H9 (cell line): Measurements from ENCODE around the gene AGBL4. TPM values are rescaled to one million over a fixed set of nuclear protein-coding genes. Genes with fewer than 3 reads are reported as not detected.

Experiments used
- DNase-seq: peaks from one replicate; pipeline ENCODE4 v3.0.0-alpha.2; 2017
- H2AFZ ChIP-seq: one replicate; pipeline ENCODE4 v1.6.1; 2013; ENCODE audit warnings: mild to moderate bottlenecking, low read length, control low read depth, moderate library complexity
- H2AK5ac ChIP-seq: 2 replicates; pipeline ENCODE4 v1.6.1; 2013; ENCODE audit warnings: low read length, control low read depth, mixed read lengths; ENCODE audit not compliant: insufficient read length
- H2BK120ac ChIP-seq: one replicate; pipeline ENCODE4 v1.6.1; 2013; ENCODE audit warnings: low read depth, mild to moderate bottlenecking, low read length, control low read depth, inconsistent platforms; ENCODE audit not compliant: poor library complexity, severe bottlenecking
- H2BK12ac ChIP-seq: 2 replicates; pipeline ENCODE4 v1.6.1; 2013; ENCODE audit warnings: low read length, control low read depth, mixed read lengths, low read depth; ENCODE audit not compliant: insufficient read length
- H2BK15ac ChIP-seq: 2 replicates; pipeline ENCODE4 v1.6.1; 2013; ENCODE audit warnings: low read depth, low read length, control low read depth
- H2BK20ac ChIP-seq: one replicate; pipeline ENCODE4 v1.6.1; 2013; ENCODE audit warnings: low read depth, mild to moderate bottlenecking, low read length, control low read depth, inconsistent platforms; ENCODE audit not compliant: poor library complexity, severe bottlenecking
- H2BK5ac ChIP-seq: 2 replicates; pipeline ENCODE4 v1.6.1; 2013; ENCODE audit warnings: low read length, control low read depth, mixed read lengths; ENCODE audit not compliant: insufficient read length
- H3K14ac ChIP-seq: 2 replicates; pipeline ENCODE4 v1.6.1; 2013; ENCODE audit warnings: low read length, control low read depth; ENCODE audit not compliant: insufficient read depth
- H3K18ac ChIP-seq: 2 replicates; pipeline ENCODE4 v1.6.1; 2013; ENCODE audit warnings: low read depth, mild to moderate bottlenecking, mixed read lengths, low read length, control low read depth; ENCODE audit not compliant: insufficient read length
- H3K23ac ChIP-seq: 2 replicates; pipeline ENCODE4 v1.6.1; 2013; ENCODE audit warnings: low read length, control low read depth, mixed read lengths, low read depth; ENCODE audit not compliant: insufficient read length
- H3K23me2 ChIP-seq: 2 replicates; pipeline ENCODE4 v1.6.1; 2013; ENCODE audit warnings: low read depth, mild to moderate bottlenecking, mixed read lengths, low read length, control low read depth; ENCODE audit not compliant: insufficient read length, poor library complexity, severe bottlenecking
- H3K27ac ChIP-seq: 2 replicates; pipeline ENCODE4 v1.5.1; 2013; ENCODE audit warnings: low read length, control low read depth, mixed read lengths, low read depth; ENCODE audit not compliant: insufficient read length
- H3K27me3 ChIP-seq: 2 replicates; pipeline ENCODE4 v1.6.1; 2013; ENCODE audit warnings: low read length, control low read depth, inconsistent platforms; ENCODE audit not compliant: insufficient read depth
- H3K4ac ChIP-seq: 2 replicates; pipeline ENCODE4 v1.6.1; 2013; ENCODE audit warnings: low read depth, mild to moderate bottlenecking, control low read depth, inconsistent platforms, low read length, moderate library complexity
- H3K4me1 ChIP-seq: 2 replicates; pipeline ENCODE4 v1.6.1; 2013; ENCODE audit warnings: low read length, control low read depth, inconsistent platforms; ENCODE audit not compliant: insufficient read depth
- H3K4me2 ChIP-seq: 2 replicates; pipeline ENCODE4 v1.6.1; 2013; ENCODE audit warnings: low read length, control low read depth, mixed read lengths; ENCODE audit not compliant: insufficient read length, insufficient read depth
- H3K56ac ChIP-seq: 2 replicates; pipeline ENCODE4 v1.6.1; 2013; ENCODE audit warnings: low read depth, mild to moderate bottlenecking, mixed read lengths, low read length, control low read depth; ENCODE audit not compliant: insufficient read length
- H3K79me1 ChIP-seq: 2 replicates; pipeline ENCODE4 v1.6.1; 2013; ENCODE audit warnings: low read depth, mild to moderate bottlenecking, moderate library complexity, low read length, control low read depth, inconsistent platforms; ENCODE audit not compliant: insufficient read depth, poor library complexity, severe bottlenecking
- H3K79me2 ChIP-seq: 2 replicates; pipeline ENCODE4 v1.6.1; 2013; ENCODE audit warnings: low read length, control low read depth, inconsistent platforms; ENCODE audit not compliant: insufficient read depth
- H3K9ac ChIP-seq: 2 replicates; pipeline ENCODE4 v1.6.1; 2013; ENCODE audit warnings: low read length, control low read depth, mixed read lengths; ENCODE audit not compliant: insufficient read length; ENCODE audit errors: extremely low read depth
- H3K9me3 ChIP-seq: one replicate; pipeline ENCODE4 v1.6.1; 2013; ENCODE audit warnings: low read depth, low read length, inconsistent platforms; ENCODE audit not compliant: control insufficient read depth
- H3T11ph ChIP-seq: one replicate; pipeline ENCODE4 v1.6.1; 2013; ENCODE audit warnings: mild to moderate bottlenecking, low read length, control low read depth, inconsistent platforms
- H4K20me1 ChIP-seq: one replicate; pipeline ENCODE4 v1.6.1; 2013; ENCODE audit not compliant: control insufficient read depth, insufficient read length, insufficient read depth
- H4K5ac ChIP-seq: 2 replicates; pipeline ENCODE4 v1.6.1; 2013; ENCODE audit warnings: low read depth, mild to moderate bottlenecking, mixed read lengths, low read length, control low read depth; ENCODE audit not compliant: insufficient read length
- H4K8ac ChIP-seq: replicated peaks from 2 replicates; pipeline ENCODE4 v1.6.1; 2013; ENCODE audit warnings: low read length, control low read depth, mixed read lengths, low read depth; ENCODE audit not compliant: insufficient read length
- H4K91ac ChIP-seq: 2 replicates; pipeline ENCODE4 v1.6.1; 2013; ENCODE audit warnings: low read depth, mild to moderate bottlenecking, moderate library complexity, mixed read lengths, low read length, control low read depth; ENCODE audit not compliant: insufficient read length
- H3K27ac Mint-ChIP-seq, 3 experiments: 2 replicates in 2 of 3; 3 replicates in 1 of 3; pipeline ENCODE4 v1.8.0; 2020 to 2021; ENCODE audit warnings: mixed read lengths in 3 of 3, mild to moderate bottlenecking in 1 of 3, moderate library complexity in 1 of 3
- H3K27me3 Mint-ChIP-seq: 2 replicates; pipeline ENCODE4 v1.8.0; 2021; ENCODE audit warnings: low read depth, mild to moderate bottlenecking, moderate library complexity, mixed read lengths
- H3K36me3 Mint-ChIP-seq, 3 experiments: 2 replicates in 2 of 3; 3 replicates in 1 of 3; pipeline ENCODE4 v1.8.0; 2020 to 2021; ENCODE audit warnings: low read depth in 3 of 3, mixed read lengths in 3 of 3; ENCODE audit not compliant: insufficient read depth in 1 of 3
- H3K4me1 Mint-ChIP-seq, 2 experiments: 2 replicates each; pipeline ENCODE4 v1.8.0; 2020; ENCODE audit warnings: mixed read lengths in 2 of 2
- H3K4me3 Mint-ChIP-seq, 2 experiments: 2 replicates in 1 of 2; 3 replicates in 1 of 2; pipeline ENCODE4 v1.8.0; 2020 to 2021; ENCODE audit warnings: mild to moderate bottlenecking in 2 of 2, mixed read lengths in 2 of 2, moderate library complexity in 1 of 2
- H3K9me3 Mint-ChIP-seq, 2 experiments: 2 replicates in 1 of 2; 3 replicates in 1 of 2; pipeline ENCODE4 v1.8.0; 2020; ENCODE audit warnings: mild to moderate bottlenecking in 2 of 2, mixed read lengths in 2 of 2, moderate library complexity in 1 of 2
- WGBS: extraction: QIAGEN DNeasy Blood & Tissue Kit; methylation state at CpG from one replicate; pipeline ENCODE4 v1.1.7; 2013; ENCODE audit warnings: missing lambda C conversion rate, low lambda C conversion rate, mixed read lengths; ENCODE audit not compliant: insufficient read length; ENCODE audit errors: extremely low coverage; 5-methylcytosine and 5-hydroxymethylcytosine counted together
- total RNA-seq: library from RNA; stranded (reverse); gene quantifications from 2 replicates; pipeline ENCODE4 v1.2.1, GENCODE V29; 2021
- TF ChIP-seq, protein P1 (sequence below): fragments of 200-600 bp; sonication (generic); conservative IDR thresholded peaks from 3 replicates; pipeline ENCODE4 v1.8.0; 2021; ENCODE audit warnings: antibody characterized with exemption, mild to moderate bottlenecking

The AGBL4 gene
- total RNA-seq, 1 experiment from 2014 or later: not detected

- Histone ChIP-seq H3K4me1 (peaks cover 6% of the 10 kb centered on the region; the same call in 1 of the 2 replicates), H3K9me3 (no peaks in the 10 kb centered on the region), H3K79me1 (no peaks in the 10 kb centered on the region), H3K4me2 (no peak overlapping the region), H3K23me2 (no peaks in the 10 kb centered on the region), H3K56ac (no peak overlapping the region), H3K14ac (no peak overlapping the region), H3T11ph (no peak overlapping the region), H3K27me3 (no peaks in the 10 kb centered on the region), H3K79me2 (no peaks in the 10 kb centered on the region), H3K4ac (no peak overlapping the region), H2BK15ac (no peak overlapping the region), H2BK5ac (no peak overlapping the region), H2AK5ac (no peak overlapping the region), H3K23ac (no peak overlapping the region), H2BK20ac (no peak overlapping the region), H4K91ac (no peak overlapping the region), H4K8ac (no peak overlapping the region), H4K5ac (no peak overlapping the region), H2BK12ac (no peak overlapping the region), H4K20me1 (no peaks in the 10 kb centered on the region), H3K9ac (no peak overlapping the region), H2BK120ac (no peak overlapping the region), H3K18ac (peak overlapping the region; percentile 70), H3K27ac (no peak overlapping the region), H2AFZ (no peak overlapping the region)
- Mint-ChIP-seq H3K36me3 (peaks cover 0 to 3% (median 2%) of the 10 kb centered on the region in 3 experiments; a peak in 1 of 7 replicates), H3K4me3 (peak overlapping the region in 1 of 2 experiments; percentile 2; a peak in 1 of 5 replicates), H3K27ac (peak overlapping the region in 2 of 3 experiments; percentile 8 to 86; a peak in 3 of 7 replicates), H3K9me3 (peaks cover 0 to 3% of the 10 kb centered on the region in 2 experiments; a peak in 1 of 5 replicates), H3K27me3 (no peaks in the 10 kb centered on the region; the same call in none of the 2 replicates), H3K4me1 (peaks cover 21 to 28% of the 10 kb centered on the region in 2 experiments)
- TF ChIP-seq, protein P1, sequence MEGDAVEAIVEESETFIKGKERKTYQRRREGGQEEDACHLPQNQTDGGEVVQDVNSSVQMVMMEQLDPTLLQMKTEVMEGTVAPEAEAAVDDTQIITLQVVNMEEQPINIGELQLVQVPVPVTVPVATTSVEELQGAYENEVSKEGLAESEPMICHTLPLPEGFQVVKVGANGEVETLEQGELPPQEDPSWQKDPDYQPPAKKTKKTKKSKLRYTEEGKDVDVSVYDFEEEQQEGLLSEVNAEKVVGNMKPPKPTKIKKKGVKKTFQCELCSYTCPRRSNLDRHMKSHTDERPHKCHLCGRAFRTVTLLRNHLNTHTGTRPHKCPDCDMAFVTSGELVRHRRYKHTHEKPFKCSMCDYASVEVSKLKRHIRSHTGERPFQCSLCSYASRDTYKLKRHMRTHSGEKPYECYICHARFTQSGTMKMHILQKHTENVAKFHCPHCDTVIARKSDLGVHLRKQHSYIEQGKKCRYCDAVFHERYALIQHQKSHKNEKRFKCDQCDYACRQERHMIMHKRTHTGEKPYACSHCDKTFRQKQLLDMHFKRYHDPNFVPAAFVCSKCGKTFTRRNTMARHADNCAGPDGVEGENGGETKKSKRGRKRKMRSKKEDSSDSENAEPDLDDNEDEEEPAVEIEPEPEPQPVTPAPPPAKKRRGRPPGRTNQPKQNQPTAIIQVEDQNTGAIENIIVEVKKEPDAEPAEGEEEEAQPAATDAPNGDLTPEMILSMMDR: no peak
- no peak for DNase-seq
- no CpG with 5 or more reads among the region's 1 CpG for WGBS
Measured at GRCh38 chr1:48667782-48668181, 1356.0 kb downstream of the AGBL4 start.
